GM20431 (cell line): Measurements from ENCODE around the gene ZNF816.
"Not testable (repeated sequence)": the region's sequence is repeated elsewhere in the genome, so short reads cannot be mapped to it uniquely, and the experiment has no call there.

Experiments
- in situ Hi-C: fragments of 300-500 bp; cut with MseI, MboI; formaldehyde crosslinking; loops from one replicate; pipeline ENCODE4 v1.15.0; 2020; ENCODE audit warnings: low sequenced_read_pairs; ENCODE audit not compliant: unreplicated experiment

ZNF816 gene

DNA sequence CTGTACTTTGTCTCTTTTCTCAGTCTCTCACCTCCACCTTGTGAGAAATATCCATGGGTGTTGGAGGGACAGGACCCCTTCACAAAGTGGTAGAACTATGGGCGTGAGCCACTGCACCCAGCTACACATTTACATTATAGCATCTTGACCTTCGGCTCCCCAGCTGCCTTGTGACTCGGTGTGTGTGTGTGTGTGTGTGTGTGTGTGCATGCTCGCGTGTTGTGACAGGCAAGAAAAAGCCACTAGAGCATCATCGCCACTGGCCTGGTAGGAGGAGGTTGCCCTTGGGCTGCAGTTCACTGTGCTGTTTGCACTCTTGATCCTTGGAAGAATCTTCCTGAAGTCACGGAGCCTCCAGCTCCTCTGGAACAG, 25.7 kb downstream of the ZNF816 start:
- in situ Hi-C loops = no loop called here

DNA sequence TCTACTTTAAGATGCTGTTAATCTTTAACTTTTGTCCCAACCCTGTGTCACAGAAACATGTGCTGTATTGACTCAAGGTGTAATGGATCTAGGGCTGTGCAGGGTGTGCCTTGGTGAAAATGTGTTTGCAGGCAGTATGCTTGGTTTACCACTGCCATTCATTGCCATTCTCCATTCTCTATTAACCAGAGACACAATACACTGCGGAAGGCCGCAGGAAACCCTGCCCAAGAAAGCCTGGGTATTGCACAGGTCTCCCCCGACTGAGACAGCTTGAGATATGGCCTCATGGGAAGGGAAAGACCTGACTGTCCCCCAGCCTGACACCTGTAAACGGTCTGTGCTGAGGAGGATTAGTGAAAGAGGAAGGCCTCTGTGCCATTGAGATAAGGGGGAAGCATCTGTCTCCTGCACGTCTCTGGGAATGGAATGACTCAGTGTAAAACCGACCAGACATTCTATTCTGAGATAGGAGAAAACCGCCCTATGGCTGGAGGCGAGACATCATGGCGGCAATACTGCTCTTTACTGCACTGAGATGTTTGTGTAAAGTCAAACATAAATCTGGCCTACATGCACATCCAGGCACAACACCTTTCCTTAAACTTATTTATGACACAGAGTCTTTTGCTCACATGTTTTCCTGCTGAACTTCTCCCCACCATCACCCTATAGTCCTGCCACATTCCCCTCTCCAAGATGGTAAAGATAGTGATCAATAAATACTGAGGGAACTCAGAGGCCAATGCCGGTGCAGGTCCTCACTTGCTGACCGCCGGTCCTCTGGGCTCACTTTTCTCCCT, 26.3 kb downstream of the ZNF816 start:
- in situ Hi-C loops = no loop called here

DNA sequence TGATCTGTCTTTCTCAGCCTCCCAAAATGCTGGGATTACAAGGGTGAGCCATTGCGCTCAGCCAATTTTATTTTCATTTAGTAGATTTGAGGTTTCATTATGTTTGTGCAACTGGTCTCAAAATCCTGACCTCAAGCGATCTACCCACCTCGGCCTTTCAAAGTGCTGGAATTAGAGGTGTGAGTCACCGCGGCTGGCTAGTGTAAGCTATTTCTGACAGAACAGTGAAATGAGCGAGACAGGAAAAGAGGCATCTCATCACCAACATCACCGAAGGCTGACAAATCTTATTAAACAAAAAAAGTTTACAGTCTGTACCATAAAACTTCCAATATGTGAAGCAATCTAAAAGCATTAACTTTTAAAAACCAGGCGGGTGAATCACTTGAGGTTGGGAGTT, 27.2 kb downstream of the ZNF816 start:
- in situ Hi-C loops = no loop called here

DNA sequence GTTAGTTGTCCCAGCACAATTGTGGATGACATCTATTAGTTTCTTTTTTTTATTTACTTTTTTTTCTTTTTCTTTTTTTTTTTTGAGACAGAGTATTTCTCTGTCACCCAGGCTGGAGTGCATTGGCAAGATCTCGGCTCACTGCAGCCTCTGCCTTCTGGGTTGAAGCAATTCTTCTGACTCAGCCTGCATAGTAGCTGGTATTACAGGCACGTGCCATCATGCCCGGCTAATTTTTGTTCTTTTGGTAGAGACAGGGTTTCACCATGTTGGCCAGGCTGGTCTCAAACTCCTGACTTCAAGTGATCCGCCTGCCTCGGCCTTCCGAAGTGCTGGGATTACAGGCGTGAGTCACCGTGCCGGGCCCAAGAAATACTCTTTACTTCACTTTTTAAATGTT, 38.0 kb downstream of the ZNF816 start:
- in situ Hi-C loops = not testable (repeated sequence)

DNA sequence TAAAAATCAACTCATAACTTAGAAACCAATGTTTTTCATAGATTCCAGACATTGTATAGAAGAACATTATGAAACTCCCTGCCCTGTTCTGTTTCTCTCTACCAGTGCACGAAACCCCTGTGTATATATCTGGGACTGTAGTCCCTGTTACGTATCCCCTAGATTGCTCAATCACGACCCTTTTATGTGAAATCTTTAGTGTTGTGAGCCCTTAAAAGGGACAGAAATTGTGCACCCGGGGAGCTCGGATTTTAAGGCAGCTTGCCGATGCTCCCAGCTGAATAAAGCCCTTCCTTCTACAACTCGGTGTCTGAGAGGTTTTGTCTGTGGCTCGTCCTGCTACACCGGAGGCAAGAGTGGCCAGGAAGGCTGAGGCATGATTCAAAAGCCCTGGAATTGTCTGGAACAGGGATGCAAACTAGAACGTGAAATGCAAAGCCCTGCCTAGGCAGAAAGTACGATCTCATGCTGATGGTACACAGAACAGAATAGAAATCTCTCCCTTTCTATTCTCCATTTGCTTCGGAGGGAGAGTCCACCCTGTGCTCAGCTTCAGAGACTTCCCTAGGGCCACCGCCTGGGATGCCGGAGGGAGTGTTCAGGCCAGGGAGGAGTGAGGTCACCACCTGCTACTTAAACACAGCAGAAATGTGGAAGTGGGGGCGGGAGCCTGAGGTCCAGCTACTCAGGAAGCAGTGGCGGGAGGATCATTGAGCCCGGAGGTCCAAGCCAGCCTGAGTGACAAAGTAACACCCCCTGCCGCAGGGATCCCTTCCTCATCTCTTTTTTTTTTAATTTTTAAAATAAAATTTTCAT, 38.7 kb downstream of the ZNF816 start:
- in situ Hi-C loops = no loop called here

DNA sequence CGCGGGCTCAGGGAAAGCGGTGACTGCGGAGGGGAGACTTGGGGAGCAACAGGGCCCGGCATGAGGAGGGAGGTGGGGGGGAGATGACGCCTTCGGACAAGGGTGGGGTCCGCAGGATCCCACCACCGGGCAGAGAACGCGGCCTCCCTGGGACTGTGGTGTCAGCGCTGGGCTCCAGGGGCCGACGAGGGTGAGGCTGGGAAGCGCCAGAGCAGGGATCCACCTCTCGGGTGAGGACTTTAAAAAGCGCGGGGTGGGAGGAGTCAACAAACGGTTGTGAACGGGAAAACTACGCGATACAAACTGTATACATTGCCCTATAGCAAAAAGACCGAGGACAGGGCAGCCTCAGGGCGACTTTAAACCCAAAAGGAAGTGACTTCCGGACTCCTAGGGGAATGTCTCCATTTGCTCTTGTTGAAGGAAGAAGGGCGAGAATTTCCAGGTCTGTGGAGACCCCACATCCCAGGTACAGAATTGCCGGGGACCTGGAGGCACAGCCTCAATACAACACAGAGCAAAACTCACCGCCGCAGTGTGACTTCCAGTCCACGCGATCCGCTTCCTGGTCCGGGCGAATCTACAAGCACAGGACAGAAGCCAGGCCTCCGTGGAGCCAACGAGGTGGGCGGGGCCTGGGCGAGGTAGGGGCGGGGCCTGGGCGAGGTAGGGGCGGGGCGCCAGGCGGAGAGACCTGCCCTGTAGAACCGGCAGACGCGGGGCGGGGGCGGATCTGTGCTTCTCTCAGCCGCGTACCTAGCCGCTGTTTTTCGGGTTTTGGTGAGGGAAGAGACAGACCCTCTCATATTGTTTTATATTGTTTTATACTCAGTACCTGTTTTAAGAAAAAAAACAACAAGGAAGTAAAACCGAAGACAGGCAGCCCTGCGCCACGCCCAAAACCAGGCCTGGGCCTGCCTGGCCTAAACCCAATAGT, 39.6 kb downstream of the ZNF816 start, which contains the start of gene ZNF888:
ZNF888 (minus strand) TSS at position 588 of the 937 bp plus-strand sequence. CDS start 5,555 bp downstream, outside the sequence.
- in situ Hi-C loops = no loop called here

DNA sequence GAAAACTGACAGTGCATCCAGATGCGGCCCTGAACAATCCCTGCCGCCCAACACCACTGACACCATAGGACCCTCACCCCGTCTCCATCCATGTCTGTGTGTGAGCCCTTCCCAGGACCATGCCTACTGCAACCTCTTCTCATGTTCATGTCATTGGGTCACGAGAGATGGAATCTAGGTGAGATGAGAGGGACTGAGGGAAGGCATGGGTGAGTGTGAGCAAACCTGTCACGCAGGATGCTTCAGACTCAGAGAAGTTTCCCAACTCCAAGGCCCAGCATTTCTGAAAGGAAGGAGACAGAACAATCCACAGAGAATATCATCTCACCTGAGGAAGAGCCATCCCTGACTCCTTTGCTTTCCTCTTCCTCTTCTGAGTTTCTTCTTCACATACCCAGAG, 45.1 kb downstream of the ZNF816 start:
- in situ Hi-C loops = no loop called here

DNA sequence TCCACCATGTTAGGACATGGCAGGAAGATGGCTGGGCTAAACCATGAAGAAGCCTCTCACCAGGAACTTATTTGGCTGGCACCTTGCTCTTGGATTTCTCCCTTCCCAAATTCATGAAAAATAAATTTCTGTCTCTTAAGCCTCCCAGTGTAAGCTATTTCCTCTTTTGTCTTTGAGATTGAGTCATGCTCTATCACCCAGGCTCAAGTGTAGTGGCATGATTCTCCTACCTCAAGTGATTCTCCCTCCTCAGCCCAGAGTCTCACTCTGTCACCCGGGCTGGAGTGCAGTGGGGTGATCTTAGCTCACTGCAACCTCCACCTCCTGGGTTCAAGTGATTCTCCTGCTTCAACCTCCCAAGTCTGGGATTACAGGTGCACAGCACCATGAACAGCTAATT, 52.0 kb downstream of the ZNF816 start:
- in situ Hi-C loops = no loop called here

DNA sequence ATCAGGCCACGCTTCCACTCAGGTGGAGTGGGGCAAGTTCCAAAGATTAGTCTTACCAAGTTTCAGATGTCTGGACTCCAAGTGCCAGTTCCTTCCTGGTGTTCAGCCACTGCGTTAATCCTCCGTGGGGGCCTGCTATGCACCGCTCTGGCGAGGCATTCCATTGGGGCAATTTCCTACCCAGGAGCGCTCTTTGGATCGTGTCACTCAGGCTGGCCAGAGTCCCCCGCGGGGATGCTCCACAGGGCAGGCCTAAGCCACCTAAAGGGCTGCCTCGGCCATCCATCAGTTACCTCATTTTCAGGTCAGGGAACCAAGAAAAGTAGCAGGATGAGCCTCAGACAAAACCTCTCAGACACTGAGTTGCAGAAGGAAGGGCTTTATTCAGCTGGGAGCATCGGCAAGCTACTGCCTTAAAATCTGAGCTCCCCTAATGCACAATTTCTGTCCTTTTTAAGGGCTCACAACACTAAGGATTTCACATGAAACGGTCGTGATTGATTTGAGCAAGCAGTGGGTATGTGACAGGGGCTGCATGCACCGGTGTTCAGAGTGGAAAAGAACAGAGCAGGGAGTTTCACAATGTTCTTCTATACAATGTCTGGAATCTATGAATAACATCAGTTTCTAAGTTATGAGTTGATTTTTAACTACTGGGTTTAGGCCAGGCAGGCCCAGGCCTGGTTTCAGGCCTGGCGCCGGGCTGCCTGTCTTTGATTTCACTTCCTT, 58.5 kb downstream of the ZNF816 start:
- in situ Hi-C loops = not testable (repeated sequence)

DNA sequence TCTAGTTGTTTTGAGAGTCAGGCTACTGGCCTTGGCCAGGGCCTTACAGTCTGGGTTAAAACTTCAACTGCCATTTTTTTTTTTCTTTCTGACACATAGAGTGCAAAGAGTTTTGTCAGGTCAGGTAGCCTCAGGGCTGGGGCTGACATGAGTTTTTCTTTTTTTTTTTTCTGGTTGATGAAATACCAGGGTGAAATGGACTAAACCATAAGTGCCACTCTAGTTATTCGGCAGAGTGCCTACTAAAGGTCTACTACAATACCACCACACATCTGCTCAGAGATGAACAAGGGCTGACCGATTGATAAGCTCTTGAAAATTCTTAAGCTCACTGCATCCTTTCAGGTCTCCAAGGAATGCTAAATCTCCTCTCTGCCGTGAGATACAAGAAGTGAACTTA, 60.8 kb downstream of the ZNF816 start:
- in situ Hi-C loops = no loop called here
